ENCODE measurements around the gene CHCHD2.
A peak's percentile ranks its signal among the peaks of the same experiment; 100 is the strongest.
"Not testable (repeated sequence)": the region's sequence is repeated elsewhere in the genome, so short reads cannot be mapped to it uniquely, and the experiment has no call there.

CHCHD2 gene

DNA sequence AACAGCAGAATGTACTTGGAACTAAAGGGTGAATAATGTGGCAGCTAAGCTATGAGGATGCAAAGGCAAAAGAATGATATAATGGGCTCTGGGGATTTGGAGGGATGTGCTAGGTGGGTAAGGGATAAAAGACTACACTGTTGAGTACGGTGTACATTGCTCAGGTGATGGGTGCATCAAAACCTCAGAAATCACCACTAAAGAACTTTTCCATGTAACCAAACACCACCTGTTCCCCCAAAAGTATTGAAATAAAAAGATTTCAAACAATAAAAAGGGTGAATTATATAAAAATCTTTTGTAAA lies 1.6 kb upstream of the CHCHD2 start:
- DNase-seq (ENCODE audit: insufficient read length, low spot score), result no peak
- TF ChIP-seq POLR2AphosphoS5 (IDR thresholded peaks at IDR 0.05; ENCODE audit: low read depth, low read length), result no peak
- no peak for TF ChIP-seq POU2F2 (IDR thresholded peaks at IDR 0.05; ENCODE audit: low read depth, low read length)
- no peak for TF ChIP-seq SPI1 (IDR thresholded peaks at IDR 0.05; ENCODE audit: low read depth, low read length)
- no peak for TF ChIP-seq POLR2A (IDR thresholded peaks at IDR 0.05; ENCODE audit: low read depth, low read length)
- TF ChIP-seq TAF1 (IDR thresholded peaks at IDR 0.05; ENCODE audit: low read depth, low read length), result no peak
- TF ChIP-seq PAX5 (IDR thresholded peaks at IDR 0.05; ENCODE audit: insufficient read depth, low read length, severe bottlenecking), result no peak
- FAIRE-seq, result no peak

DNA sequence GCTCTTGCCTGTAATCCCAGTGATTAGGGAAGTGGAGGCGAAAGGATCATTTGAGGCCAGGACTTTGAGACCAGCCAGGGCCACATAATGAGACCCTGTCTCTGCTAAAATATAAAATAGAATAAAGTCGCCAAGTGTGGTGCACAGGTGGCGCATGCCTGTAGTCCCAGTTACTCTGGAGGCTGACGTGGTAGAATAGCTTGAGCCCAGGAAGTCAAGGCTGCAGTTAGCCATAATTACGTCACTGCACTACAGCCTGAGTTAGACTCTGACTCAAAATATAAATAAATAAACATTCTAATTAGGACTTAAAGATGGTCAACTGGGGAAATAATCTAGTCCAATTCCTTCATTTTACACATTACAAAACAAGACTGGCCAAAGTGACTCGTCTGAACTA lies 768 bp downstream of the CHCHD2 start:
- no peak for TF ChIP-seq SPI1 (IDR thresholded peaks at IDR 0.05; ENCODE audit: low read depth, low read length)
- TF ChIP-seq POU2F2 (IDR thresholded peaks at IDR 0.05; ENCODE audit: low read depth, low read length), result no peak
- no peak for TF ChIP-seq POLR2A (IDR thresholded peaks at IDR 0.05; ENCODE audit: low read depth, low read length)
- no peak for TF ChIP-seq PAX5 (IDR thresholded peaks at IDR 0.05; ENCODE audit: insufficient read depth, low read length, severe bottlenecking)
- no peak for TF ChIP-seq TAF1 (IDR thresholded peaks at IDR 0.05; ENCODE audit: low read depth, low read length)
- no peak for TF ChIP-seq POLR2AphosphoS5 (IDR thresholded peaks at IDR 0.05; ENCODE audit: low read depth, low read length)
- no peak for DNase-seq (ENCODE audit: insufficient read length, low spot score)
- FAIRE-seq, result no peak

DNA sequence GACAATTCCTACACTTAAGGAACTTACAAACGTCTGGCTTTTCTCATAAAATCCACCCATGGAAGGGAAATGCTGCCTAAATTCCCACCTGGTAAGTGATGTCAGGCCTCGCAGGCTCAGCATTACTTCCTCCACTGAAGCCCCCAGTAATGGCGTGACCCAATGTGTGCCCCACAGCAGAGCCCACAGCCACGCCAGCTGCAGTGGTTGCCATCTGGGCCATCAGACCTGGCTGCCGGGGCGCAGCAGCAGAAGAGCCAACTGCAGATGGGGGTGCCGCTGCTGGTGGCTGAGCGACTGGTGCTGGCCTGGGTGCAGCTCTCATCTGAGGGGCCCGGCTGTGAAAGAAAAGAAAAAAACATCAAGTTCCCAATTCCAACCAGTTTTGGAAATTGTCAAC lies 2.1 kb downstream of the CHCHD2 start:
- not testable (repeated sequence) for FAIRE-seq; DNase-seq (ENCODE audit: insufficient read length, low spot score)

DNA sequence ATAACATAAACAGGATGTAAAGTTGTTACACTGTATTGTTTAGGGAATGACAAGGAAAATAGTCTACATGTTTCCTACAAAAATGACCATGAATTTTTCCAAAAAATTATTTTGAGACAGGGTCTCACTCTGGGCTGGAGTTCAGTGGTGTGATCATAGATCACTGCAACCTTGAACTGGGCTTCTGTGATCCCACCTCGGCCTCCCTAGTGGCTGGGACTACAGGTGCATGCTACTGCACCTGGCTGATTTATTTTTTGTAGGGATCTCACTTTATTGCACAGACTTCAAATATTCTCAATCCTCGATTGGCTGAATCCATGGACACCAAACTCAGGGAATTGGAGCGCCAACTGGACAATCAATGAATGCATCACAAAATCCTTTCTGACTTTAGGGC lies 6.6 kb downstream of the CHCHD2 start:
- no peak for FAIRE-seq

DNA sequence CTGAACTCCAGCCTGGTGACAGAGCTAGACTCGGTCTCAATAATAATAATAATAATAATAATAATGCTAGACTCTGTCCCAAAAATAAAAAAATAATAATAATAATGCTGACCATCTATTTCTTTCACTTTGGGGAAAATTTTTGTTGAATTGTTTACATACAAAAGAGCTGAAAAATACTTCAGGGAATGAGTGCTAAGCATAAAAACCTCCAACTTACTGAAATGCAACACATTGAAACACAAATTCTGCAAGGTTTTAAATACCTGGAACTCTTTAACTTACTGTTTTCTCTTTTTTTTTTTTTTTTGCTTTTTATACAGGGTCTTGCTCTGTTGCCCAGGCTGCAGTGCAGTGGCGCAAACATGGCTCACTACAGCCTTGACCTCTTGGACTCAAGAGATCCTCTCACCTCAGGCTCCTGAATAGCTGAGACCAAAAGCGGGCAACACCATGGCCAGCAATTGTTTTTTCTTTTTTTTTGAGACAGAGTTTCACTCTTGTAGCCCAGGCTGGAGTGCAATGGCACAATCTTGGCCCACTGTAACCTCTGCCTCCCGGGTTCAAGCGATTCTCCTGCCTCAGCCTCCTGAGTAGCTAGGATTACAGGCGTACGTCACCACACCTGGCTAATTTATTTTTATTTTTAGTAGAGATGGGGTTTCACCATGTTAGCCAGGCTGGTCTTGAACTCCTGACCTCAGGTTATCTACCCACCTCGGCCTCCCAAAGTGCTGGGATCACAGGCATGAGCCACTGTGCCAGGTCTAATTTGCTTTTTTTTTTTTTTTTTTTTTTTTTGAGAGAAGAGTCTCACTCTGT lies 7.9 kb downstream of the CHCHD2 start:
- not testable (repeated sequence) for FAIRE-seq; DNase-seq (ENCODE audit: insufficient read length, low spot score)
- peak; percentile 53 for TF ChIP-seq POLR2A (IDR thresholded peaks at IDR 0.05; ENCODE audit: low read depth, low read length)

More for the DNA sequence above, 6.6 kb downstream of the CHCHD2 start:
- no peak for DNase-seq (ENCODE audit: insufficient read length, low spot score)
- TF ChIP-seq POLR2AphosphoS5 (IDR thresholded peaks at IDR 0.05; ENCODE audit: low read depth, low read length) (no peak), POLR2A (IDR thresholded peaks at IDR 0.05; ENCODE audit: low read depth, low read length) (no peak), SPI1 (IDR thresholded peaks at IDR 0.05; ENCODE audit: low read depth, low read length) (no peak), POU2F2 (IDR thresholded peaks at IDR 0.05; ENCODE audit: low read depth, low read length) (no peak), PAX5 (IDR thresholded peaks at IDR 0.05; ENCODE audit: insufficient read depth, low read length, severe bottlenecking) (no peak), TAF1 (IDR thresholded peaks at IDR 0.05; ENCODE audit: low read depth, low read length) (no peak)

DNA sequence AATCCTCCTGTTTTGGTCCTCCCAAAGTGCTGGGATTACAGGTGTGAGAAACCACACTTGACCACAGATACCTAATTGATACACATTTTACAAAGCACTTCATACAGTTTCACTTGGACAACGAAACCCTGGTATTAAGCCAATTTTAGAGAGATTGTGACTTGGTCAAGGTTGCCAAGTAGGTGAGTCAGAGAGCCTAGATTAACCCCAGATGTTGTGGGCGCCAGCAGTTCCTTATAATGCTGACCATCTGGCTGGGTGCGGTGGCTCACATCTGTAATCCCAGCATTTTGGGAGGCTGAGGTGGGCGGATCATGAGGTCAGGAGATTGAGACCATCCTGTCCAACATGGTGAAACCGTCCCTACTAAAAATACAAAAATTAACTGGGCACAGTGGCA lies 8.6 kb downstream of the CHCHD2 start:
- no peak for FAIRE-seq
- no peak for DNase-seq (ENCODE audit: insufficient read length, low spot score)

DNA sequence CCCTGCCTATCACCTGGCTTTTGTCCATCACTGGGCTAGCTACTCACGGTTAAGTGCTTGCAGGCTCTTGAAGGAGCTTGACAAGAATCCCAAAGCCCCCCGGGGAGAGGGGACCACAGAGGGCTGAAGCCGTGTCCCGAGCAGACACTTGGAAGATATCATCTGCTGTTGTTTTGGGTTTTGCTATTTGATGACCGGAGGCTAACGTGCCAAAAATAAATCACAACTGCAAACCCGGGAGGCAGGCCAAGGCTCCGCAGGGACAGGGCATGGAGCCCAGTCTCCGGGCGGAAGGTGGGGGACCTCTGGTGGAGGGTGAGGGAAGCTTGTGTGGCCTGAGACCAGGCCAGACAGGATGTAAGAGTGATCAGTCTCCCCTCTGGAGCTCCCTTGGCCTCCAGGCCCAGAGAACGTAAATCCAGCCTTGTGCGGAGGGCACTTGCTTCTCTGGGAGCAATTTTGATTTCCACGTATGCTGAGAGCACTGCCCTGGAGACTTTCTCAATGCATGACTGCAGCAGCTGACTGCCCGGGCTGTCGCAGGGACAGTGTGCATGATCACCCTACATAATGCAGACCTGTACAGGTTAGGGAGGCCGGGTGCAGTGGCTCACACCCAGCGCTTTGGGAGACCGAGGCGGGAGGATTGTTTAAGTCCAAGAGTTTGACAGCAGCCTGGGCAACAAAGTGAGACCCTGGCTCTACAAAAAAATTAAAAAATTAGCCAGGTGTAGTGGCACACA lies 13.3 kb downstream of the CHCHD2 start, which contains the start of gene PHKG1:
Gene PHKG1, minus strand, starts transcription at position 164 of the 743 bp plus-strand sequence. CDS start 4,011 bp downstream, outside the sequence.
- FAIRE-seq (no peak), DNase-seq (ENCODE audit: insufficient read length, low spot score) (no peak)
- TF ChIP-seq POU2F2 (IDR thresholded peaks at IDR 0.05; ENCODE audit: low read depth, low read length) (no peak), POLR2A (IDR thresholded peaks at IDR 0.05; ENCODE audit: low read depth, low read length) (no peak), SPI1 (IDR thresholded peaks at IDR 0.05; ENCODE audit: low read depth, low read length) (no peak), PAX5 (IDR thresholded peaks at IDR 0.05; ENCODE audit: insufficient read depth, low read length, severe bottlenecking) (no peak), POLR2AphosphoS5 (IDR thresholded peaks at IDR 0.05; ENCODE audit: low read depth, low read length) (no peak), TAF1 (IDR thresholded peaks at IDR 0.05; ENCODE audit: low read depth, low read length) (no peak)

More for the DNA sequence above, 8.6 kb downstream of the CHCHD2 start:
- TF ChIP-seq POLR2A (IDR thresholded peaks at IDR 0.05; ENCODE audit: low read depth, low read length), result peak; percentile 26; the same call in 1 of the 2 replicates
- TF ChIP-seq PAX5 (IDR thresholded peaks at IDR 0.05; ENCODE audit: insufficient read depth, low read length, severe bottlenecking), result no peak

DNA sequence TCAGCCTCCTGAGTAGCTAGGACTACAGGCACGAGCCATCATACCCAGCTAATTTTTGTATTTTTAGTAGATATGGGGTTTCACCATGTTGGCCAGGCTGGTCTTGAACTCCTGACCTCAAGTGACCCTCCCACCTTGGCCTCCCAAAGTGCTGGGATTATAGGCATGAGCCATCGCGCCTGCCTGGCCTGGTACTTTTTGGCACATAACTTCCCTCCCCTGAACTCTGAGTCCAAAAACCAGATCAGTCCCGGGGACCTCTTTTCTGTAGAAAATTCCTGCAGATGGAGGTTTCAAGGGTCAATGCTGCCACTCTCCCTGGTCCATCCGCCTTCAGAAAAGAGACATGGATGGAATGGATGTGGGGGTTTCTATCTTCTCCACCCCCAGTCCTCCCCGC lies 13.9 kb downstream of the CHCHD2 start:
- not testable (repeated sequence) for FAIRE-seq; DNase-seq (ENCODE audit: insufficient read length, low spot score)

DNA sequence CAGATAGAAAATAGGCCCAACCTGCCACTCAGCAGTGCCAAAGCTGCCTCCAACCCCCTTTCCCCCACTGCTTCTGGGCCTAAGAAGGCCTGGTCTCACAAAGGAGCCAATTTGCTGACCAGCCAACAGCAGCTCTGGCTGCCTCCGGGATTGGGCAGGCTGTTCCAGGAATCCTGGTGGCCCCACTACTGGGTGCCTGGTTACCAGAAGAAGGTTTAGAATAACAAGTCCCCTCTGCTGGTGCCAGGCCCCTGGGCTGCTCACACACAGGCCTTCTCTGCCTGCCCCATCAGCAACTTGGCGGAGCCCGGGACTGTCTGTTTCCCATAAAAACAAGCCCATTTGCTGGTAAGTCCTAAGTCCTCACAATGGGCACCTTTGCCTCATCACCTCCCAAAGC lies 14.7 kb downstream of the CHCHD2 start:
- DNase-seq (ENCODE audit: insufficient read length, low spot score), result no peak
- TF ChIP-seq POLR2AphosphoS5 (IDR thresholded peaks at IDR 0.05; ENCODE audit: low read depth, low read length) (no peak), SPI1 (IDR thresholded peaks at IDR 0.05; ENCODE audit: low read depth, low read length) (no peak), POU2F2 (IDR thresholded peaks at IDR 0.05; ENCODE audit: low read depth, low read length) (no peak), PAX5 (IDR thresholded peaks at IDR 0.05; ENCODE audit: insufficient read depth, low read length, severe bottlenecking) (no peak), TAF1 (IDR thresholded peaks at IDR 0.05; ENCODE audit: low read depth, low read length) (no peak), POLR2A (IDR thresholded peaks at IDR 0.05; ENCODE audit: low read depth, low read length) (no peak)
- FAIRE-seq, result no peak

DNA sequence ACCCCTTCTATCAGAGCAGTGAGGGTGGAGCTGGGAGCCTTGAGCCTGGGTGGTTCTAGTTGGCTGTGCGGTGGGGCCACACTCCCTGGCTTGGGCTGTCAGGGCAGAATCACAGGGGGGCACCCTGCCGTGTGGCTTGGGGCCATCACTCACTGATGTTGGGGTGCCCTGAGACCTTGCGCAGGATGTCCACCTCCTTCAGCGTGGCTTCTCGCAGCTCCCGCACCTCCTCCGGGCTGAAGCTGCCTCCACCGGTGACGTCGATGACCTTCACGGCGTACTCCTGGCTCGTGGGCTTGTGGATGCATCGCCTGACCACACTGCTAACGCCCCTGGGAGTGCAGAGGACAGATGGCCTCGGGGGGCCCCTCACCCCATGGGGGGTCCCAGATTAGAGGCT lies 18.8 kb downstream of the CHCHD2 start:
- no peak for DNase-seq (ENCODE audit: insufficient read length, low spot score)
- TF ChIP-seq SPI1 (IDR thresholded peaks at IDR 0.05; ENCODE audit: low read depth, low read length) (no peak), TAF1 (IDR thresholded peaks at IDR 0.05; ENCODE audit: low read depth, low read length) (no peak), PAX5 (IDR thresholded peaks at IDR 0.05; ENCODE audit: insufficient read depth, low read length, severe bottlenecking) (no peak), POLR2A (IDR thresholded peaks at IDR 0.05; ENCODE audit: low read depth, low read length) (no peak), POU2F2 (IDR thresholded peaks at IDR 0.05; ENCODE audit: low read depth, low read length) (no peak), POLR2AphosphoS5 (IDR thresholded peaks at IDR 0.05; ENCODE audit: low read depth, low read length) (no peak)
- no peak for FAIRE-seq
